Esophagus muscularis mucosa (tissue), 4 donors: ENCODE measurements around the gene NTM. TPM values are rescaled to one million over a fixed set of nuclear protein-coding genes. Genes with fewer than 3 reads are reported as not detected.

ENCODE experiments used
- DNase-seq: peaks from one replicate; pipeline ENCODE4 v3.0.0-alpha.2; 2017; ENCODE audit errors: extremely low spot score
- H3K27ac ChIP-seq, 4 donors: fragments of 200-600 bp; sonication (generic); replicated peaks in 1 of 4; 1 replicate in 3 of 4; 2 replicates in 1 of 4; pipeline ENCODE4 v1.5.1; 2016 to 2019; ENCODE audit warnings: mild to moderate bottlenecking in 1 of 4
- H3K27me3 ChIP-seq, 4 donors: fragments of 200-600 bp; sonication (generic); one replicate each; pipeline versions ENCODE4 v1.5.1 to v1.6.0; 2016 to 2019
- H3K36me3 ChIP-seq, 4 donors: fragments of 200-600 bp; sonication (generic); one replicate each; pipeline ENCODE4 v1.5.1; 2016 to 2019
- H3K4me1 ChIP-seq, 4 donors: fragments of 200-600 bp; sonication (generic); one replicate each; pipeline ENCODE4 v1.5.1; 2016 to 2019
- H3K4me3 ChIP-seq, 4 donors: fragments of 200-600 bp; sonication (generic); 1 replicate in 2 of 4; 2 replicates in 2 of 4; pipeline ENCODE4 v1.5.1; 2016 to 2019; ENCODE audit warnings: mild to moderate bottlenecking in 4 of 4, moderate library complexity in 1 of 4
- H3K9me3 ChIP-seq, 4 donors: fragments of 200-600 bp; sonication (generic); 1 replicate in 3 of 4; 2 replicates in 1 of 4; pipeline ENCODE4 v1.5.1; 2016 to 2019
- EP300 ChIP-seq: sonication (generic); formaldehyde crosslinking; IDR thresholded peaks from one replicate; pipeline ENCODE4 v1.6.1; 2017; ENCODE audit warnings: antibody characterized with exemption
- POLR2A ChIP-seq: fragments of 450-650 bp; IDR thresholded peaks from one replicate; pipeline ENCODE4 v1.6.1; 2017; ENCODE audit warnings: antibody characterized with exemption, moderate library complexity, mild to moderate bottlenecking, low read depth
- POLR2AphosphoS5 ChIP-seq, 2 donors: sonication (generic); formaldehyde crosslinking; IDR thresholded peaks; one replicate each; pipeline ENCODE4 v1.6.1; 2017; ENCODE audit warnings: antibody characterized with exemption in 2 of 2
- WGBS: methylation state at CpG from one replicate; pipeline ENCODE4 v1.1.5; 2018; 5-methylcytosine and 5-hydroxymethylcytosine counted together
- intact Hi-C: fragments of 100-400 bp; cut with DNase I; formaldehyde crosslinking; loops from one replicate; pipeline ENCODE4 v1.15.1; 2023
- total RNA-seq, 4 donors: library from RNA; depleted of rRNA; stranded (reverse); fragments of >200 nt; gene quantifications; one replicate each; pipeline versions ENCODE4 v1.1.0 to v1.2.1, GENCODE V29; 2016
- TF ChIP-seq, protein P1 (sequence below), 3 experiments: fragments of 200-600 bp in 2 of 3; fragments of 450-650 bp in 1 of 3; sonication (generic) in 2 of 3; IDR thresholded peaks; one replicate each; pipeline ENCODE4 v1.5.1; 2017 to 2019; ENCODE audit warnings: antibody characterized with exemption in 3 of 3, mild to moderate bottlenecking in 2 of 3, moderate library complexity in 1 of 3

NTM gene
- total RNA-seq, 4 donors from 2014 or later, result 5.6 to 25.3 (median 8.3) TPM

DNA sequence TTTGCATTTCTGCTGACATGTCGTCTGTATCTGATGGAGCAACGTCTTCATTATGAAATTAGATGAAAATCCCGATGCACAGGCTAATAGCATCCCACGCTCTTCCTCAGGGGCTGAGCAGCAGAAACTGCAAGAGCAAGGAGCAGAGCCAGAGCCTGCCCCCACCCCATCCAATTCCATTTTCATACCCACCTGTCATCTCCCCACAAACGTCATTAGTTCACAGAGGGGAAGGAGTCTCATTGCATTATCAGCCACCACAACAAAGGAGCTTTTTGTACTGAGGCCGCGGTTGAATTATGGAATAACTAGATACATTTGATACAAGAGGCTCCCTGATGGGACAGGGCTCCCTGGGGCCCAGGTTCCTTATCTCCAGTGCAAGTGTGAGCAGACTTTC is 515.0 kb downstream of the NTM start:
- TF ChIP-seq POLR2A, result no peak
- no peak for TF ChIP-seq EP300
- TF ChIP-seq, protein P1, sequence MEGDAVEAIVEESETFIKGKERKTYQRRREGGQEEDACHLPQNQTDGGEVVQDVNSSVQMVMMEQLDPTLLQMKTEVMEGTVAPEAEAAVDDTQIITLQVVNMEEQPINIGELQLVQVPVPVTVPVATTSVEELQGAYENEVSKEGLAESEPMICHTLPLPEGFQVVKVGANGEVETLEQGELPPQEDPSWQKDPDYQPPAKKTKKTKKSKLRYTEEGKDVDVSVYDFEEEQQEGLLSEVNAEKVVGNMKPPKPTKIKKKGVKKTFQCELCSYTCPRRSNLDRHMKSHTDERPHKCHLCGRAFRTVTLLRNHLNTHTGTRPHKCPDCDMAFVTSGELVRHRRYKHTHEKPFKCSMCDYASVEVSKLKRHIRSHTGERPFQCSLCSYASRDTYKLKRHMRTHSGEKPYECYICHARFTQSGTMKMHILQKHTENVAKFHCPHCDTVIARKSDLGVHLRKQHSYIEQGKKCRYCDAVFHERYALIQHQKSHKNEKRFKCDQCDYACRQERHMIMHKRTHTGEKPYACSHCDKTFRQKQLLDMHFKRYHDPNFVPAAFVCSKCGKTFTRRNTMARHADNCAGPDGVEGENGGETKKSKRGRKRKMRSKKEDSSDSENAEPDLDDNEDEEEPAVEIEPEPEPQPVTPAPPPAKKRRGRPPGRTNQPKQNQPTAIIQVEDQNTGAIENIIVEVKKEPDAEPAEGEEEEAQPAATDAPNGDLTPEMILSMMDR (IDR thresholded peaks at IDR 0.05), result no peak
- TF ChIP-seq POLR2AphosphoS5 (IDR thresholded peaks at IDR 0.05), result no peak
- Histone ChIP-seq H3K27ac (no peak overlapping the region), H3K27me3 (no peaks in the 10 kb centered on the region), H3K36me3 (no peaks in the 10 kb centered on the region), H3K9me3 (no peaks in the 10 kb centered on the region), H3K4me1 (peaks cover 18 to 27% (median 24%) of the 10 kb centered on the region in 4 donors), H3K4me3 (no peak overlapping the region)
- WGBS, result 86% methylated on average over 7 of the region's 7 CpGs
- intact Hi-C loops, result no loop called here
- no peak for DNase-seq

DNA sequence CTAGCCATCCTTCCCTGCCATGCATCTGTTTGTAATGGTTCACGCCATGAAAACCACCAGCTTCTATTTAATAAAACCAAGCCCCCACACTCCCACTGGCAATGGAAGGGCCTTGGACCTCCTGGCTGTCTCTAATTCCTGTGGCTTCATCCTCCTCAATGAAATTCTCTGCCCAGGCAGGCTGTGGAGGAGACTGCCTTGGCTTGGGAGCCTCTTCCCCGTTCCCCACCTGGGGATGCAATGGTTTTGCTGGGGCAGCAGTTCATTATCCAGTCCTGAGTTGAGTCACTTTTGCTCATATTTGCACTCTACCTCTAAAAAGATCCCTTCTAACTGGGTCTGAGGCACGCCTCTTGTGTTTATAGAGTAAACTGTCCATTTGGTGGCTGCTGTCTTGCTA is 515.8 kb downstream of the NTM start:
- H3K27me3 ChIP-seq, result no peaks in the 10 kb centered on the region
- H3K4me3 ChIP-seq, result no peak overlapping the region
- intact Hi-C loops, result no loop called here
- no peak for DNase-seq
- H3K36me3 ChIP-seq, result no peaks in the 10 kb centered on the region
- no peak overlapping the region for H3K27ac ChIP-seq
- WGBS, result 92% methylated on average over 3 of the region's 3 CpGs
- H3K9me3 ChIP-seq, result no peaks in the 10 kb centered on the region
- TF ChIP-seq, protein P1 (IDR thresholded peaks at IDR 0.05), result no peak
- TF ChIP-seq EP300 (no peak), POLR2A (no peak), POLR2AphosphoS5 (IDR thresholded peaks at IDR 0.05) (no peak)
- H3K4me1 ChIP-seq, result peaks cover 18 to 31% (median 28%) of the 10 kb centered on the region in 4 donors

DNA sequence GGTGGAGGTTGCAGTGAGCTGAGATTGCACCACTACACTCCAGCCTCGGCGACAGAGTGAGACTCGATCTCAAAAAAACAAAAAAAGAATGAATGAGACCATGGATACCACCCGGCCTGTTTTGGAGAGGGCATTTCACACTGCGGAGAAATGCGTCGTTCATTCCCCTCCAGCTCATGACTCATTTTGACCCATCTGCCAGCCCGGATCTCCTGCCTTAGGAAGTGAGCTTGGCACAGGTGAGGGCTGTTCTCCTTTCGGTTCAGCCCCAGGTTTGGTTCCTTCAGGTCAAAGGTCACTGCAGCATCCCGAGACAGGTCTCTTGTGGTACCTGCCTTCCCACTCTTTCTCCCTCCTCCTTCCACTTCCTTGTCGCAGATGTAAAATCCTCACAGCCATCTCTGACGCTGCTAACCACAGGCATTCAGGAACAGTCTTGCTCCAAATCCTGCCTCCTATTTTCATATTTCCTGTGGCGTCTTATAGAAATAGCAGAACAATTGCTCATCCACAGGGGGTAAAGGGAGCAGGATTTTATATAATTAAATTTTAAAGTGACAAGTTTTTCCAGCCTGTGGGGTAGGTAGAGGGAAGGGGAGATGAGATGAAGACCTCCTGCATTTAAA is 517.9 kb downstream of the NTM start:
- H3K27me3 ChIP-seq, result no peaks in the 10 kb centered on the region
- 58% methylated on average over 13 of the region's 13 CpGs for WGBS
- intact Hi-C loops, result no loop called here
- no peak for DNase-seq
- no peaks in the 10 kb centered on the region for H3K36me3 ChIP-seq
- H3K9me3 ChIP-seq, result no peaks in the 10 kb centered on the region
- peaks cover 18 to 31% (median 28%) of the 10 kb centered on the region in 4 donors for H3K4me1 ChIP-seq
- H3K27ac ChIP-seq, result peak overlapping the region; percentile 60 to 75 (median 68)
- H3K4me3 ChIP-seq, result no peak overlapping the region
- TF ChIP-seq EP300 (no peak), POLR2A (no peak)

DNA sequence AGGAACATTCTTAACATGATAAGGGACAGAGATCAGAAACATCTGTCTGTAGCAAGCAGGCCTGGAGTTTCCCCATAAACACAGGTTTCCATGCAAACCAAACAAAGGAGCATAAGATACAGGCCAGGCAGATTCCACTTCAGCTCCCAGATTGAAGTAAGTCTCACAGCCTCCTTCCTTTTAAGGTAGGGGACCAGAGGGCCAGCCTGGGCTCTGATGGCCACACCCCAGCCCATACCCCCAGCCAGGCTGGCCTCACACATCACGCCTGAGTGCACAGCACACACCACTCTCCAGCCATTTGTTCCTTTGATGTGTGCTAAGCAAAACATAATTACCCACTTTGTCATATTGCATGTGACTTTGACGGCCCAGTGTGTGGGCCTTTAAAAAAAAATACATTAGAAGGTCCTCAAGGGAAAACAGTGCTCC is 518.7 kb downstream of the NTM start:
- Histone ChIP-seq H3K27me3 (no peaks in the 10 kb centered on the region), H3K4me1 (peaks cover 18 to 32% (median 28%) of the 10 kb centered on the region in 4 donors), H3K27ac (peak overlapping the region; percentile 60 to 75 (median 68)), H3K9me3 (no peaks in the 10 kb centered on the region), H3K36me3 (no peaks in the 10 kb centered on the region), H3K4me3 (no peak overlapping the region)
- 19% methylated on average over 2 of the region's 2 CpGs for WGBS
- DNase-seq, result no peak
- intact Hi-C loops, result no loop called here
- TF ChIP-seq POLR2A, result no peak
- TF ChIP-seq, protein P1 (IDR thresholded peaks at IDR 0.05), result no peak
- TF ChIP-seq EP300, result no peak
- peak; percentile 14 to 41 for TF ChIP-seq POLR2AphosphoS5 (IDR thresholded peaks at IDR 0.05)

DNA sequence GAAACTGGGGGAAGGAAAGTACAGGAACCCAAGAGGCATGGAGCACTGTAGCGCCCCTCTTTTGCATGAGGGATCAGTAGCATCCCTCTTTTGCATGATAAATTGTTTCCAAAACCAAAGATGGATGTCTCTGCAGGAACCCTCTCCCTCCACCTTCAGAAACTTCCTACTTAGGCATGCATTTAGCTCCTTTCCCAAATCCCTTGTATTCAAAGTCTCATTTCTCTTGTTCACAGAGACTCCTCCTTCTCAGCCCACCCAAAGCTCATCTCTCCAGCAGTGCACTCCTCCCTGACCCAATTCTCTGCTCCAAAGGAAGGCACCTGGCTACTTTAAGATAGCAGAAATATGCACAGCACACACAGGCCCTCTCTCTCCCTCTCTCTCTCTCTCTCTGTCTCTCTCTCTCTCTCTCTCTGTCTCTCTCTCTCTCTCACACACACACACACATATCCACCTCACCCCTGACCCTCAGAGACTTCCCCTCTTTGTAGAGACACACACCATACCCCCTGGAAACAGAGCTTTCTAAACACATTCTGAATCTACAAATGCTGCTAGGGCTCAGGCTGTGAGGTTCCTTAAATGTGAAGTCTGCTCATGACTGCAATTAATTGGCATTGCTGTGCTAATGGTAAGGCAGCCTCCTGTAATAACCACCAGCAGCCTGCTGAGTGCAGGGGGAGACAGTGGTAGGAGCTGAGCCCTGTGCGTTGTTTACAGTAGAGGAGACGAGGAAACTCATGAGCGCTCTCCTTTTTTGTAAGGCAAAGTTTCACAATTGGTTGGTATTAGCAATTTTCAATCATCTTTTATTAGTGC is 519.6 kb downstream of the NTM start:
- Histone ChIP-seq H3K9me3 (no peaks in the 10 kb centered on the region), H3K27ac (peak overlapping the region; percentile 60 to 75 (median 68)), H3K4me3 (no peak overlapping the region), H3K4me1 (peaks cover 18 to 40% (median 34%) of the 10 kb centered on the region in 4 donors), H3K36me3 (no peaks in the 10 kb centered on the region), H3K27me3 (no peaks in the 10 kb centered on the region)
- intact Hi-C loops, result no loop called here
- 51% methylated on average over 4 of the region's 4 CpGs for WGBS
- DNase-seq, result no peak
- TF ChIP-seq POLR2A (no peak), POLR2AphosphoS5 (IDR thresholded peaks at IDR 0.05) (peak in 1 of 2 donors; percentile 10), EP300 (no peak)
- TF ChIP-seq, protein P1 (IDR thresholded peaks at IDR 0.05), result peak; percentile 26 to 43 (median 33)
